HFF-Myc (cell line): ENCODE measurements around the gene PSME2.

ENCODE experiments used
- DNase-seq: peaks from one replicate; pipeline ENCODE4 v3.0.0-alpha.2; 2011; ENCODE audit warnings: low read depth; ENCODE audit errors: extremely low read depth
- H3K4me3 ChIP-seq: replicated peaks from 2 replicates; pipeline ENCODE4 v1.5.1; 2011; ENCODE audit warnings: low read depth, mild to moderate bottlenecking, control low read depth, low read length
- TF ChIP-seq, protein P1 (sequence below): IDR thresholded peaks from 2 replicates; pipeline ENCODE4 v1.5.1; 2012; ENCODE audit warnings: mild to moderate bottlenecking, low read depth, low read length, control low read depth; ENCODE audit errors: missing control alignments

PSME2 gene

DNA sequence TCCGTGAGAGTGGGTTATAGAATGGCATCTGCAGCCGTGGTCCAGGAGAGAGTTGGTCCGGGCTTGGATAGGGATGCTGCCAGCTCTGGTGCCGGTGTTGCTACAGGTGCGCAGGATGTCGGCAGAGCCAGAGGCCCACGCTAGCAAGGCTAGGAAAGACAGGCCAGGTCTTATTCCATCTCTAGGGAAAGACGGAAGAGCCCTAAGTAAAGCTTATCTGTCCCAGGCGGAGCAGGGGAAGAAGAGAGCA lies 10.9 kb downstream of the PSME2 start:
- H3K4me3 ChIP-seq, result peak overlapping the region; percentile 79
- TF ChIP-seq, protein P1, sequence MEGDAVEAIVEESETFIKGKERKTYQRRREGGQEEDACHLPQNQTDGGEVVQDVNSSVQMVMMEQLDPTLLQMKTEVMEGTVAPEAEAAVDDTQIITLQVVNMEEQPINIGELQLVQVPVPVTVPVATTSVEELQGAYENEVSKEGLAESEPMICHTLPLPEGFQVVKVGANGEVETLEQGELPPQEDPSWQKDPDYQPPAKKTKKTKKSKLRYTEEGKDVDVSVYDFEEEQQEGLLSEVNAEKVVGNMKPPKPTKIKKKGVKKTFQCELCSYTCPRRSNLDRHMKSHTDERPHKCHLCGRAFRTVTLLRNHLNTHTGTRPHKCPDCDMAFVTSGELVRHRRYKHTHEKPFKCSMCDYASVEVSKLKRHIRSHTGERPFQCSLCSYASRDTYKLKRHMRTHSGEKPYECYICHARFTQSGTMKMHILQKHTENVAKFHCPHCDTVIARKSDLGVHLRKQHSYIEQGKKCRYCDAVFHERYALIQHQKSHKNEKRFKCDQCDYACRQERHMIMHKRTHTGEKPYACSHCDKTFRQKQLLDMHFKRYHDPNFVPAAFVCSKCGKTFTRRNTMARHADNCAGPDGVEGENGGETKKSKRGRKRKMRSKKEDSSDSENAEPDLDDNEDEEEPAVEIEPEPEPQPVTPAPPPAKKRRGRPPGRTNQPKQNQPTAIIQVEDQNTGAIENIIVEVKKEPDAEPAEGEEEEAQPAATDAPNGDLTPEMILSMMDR, result no peak
- DNase-seq, result no peak

DNA sequence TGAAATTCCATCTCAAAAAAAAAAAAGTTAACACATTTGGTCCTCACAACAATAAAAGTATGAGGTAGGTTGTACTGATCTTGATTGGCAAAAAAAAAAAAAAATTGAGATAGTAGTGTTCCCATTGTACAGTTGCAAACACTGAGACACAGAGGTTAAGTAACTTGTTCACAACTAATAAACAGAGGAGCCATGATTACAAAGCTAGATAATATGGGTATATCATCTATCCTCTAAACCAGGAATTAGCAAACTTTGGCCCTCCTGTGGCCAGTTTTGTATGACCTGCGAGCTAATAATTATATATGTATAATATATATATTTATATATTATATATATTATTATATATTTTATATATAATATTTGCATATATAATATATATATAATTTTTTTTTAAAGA lies 12.7 kb downstream of the PSME2 start:
- TF ChIP-seq, protein P1, result no peak
- DNase-seq, result no peak
- no peak overlapping the region for H3K4me3 ChIP-seq

DNA sequence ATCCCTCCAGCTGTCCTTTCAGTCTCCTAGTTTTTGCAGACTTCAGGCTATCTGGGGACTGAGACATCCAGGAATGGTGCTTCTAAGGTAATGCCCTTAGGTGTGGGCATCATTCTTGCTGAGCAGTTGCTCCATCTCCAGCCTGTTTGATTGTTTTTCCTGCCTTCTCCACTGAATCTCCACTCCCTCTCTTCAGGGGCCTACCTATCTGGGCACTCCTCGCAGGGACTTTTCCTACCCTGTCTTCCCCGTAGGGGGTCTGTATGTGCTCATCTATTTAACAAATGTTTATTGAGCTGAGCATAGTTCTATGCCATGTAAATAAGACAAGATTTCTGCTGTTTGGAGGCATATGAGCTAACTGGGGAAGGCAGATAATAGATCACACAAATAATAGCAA lies 13.4 kb downstream of the PSME2 start:
- no peak overlapping the region for H3K4me3 ChIP-seq
- no peak for DNase-seq
- TF ChIP-seq, protein P1, result no peak

DNA sequence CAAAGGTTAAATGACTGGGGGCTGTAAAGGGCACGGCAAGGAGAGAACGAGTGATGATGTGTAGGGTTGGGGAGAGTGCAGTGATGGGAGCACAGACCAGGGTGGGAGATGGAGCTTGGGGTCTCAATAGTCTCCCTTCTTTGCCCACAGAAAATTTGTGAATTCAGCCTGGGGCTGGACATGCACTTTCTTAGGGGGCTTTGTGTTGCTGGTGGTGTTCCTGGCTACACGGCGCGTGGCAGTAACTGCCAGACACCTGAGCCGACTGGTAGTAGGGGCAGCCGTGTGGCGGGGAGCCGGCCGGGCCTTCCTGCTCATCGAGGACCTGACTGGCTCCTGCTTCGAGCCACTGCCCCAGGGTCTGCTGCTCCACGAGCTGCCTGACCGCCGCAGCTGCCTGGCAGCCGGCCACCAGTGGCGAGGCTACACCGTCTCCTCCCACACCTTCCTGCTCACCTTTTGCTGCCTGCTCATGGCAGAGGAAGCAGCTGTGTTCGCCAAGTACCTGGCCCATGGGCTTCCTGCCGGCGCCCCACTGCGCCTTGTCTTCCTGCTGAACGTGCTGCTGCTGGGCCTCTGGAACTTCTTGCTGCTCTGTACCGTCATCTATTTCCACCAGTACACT lies 14.2 kb downstream of the PSME2 start:
- no peak for DNase-seq
- no peak overlapping the region for H3K4me3 ChIP-seq
- TF ChIP-seq, protein P1, result no peak

DNA sequence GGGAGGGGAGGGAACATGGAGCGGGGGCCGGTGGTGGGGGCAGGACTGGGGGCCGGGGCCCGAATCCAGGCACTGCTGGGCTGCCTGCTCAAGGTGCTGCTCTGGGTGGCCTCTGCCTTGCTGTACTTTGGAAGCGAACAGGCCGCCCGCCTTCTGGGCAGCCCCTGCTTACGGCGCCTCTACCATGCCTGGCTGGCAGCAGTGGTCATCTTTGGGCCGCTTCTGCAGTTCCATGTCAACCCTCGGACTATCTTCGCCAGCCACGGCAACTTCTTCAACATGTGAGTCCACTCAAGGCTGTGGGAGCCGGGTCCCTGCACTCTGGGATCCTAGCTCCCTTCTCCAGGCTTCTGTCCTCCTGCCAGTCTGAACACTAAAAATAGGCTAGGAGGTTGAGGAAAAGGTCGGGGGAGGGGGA lies 14.9 kb downstream of the PSME2 start:
- H3K4me3 ChIP-seq, result no peak overlapping the region
- no peak for DNase-seq

DNA sequence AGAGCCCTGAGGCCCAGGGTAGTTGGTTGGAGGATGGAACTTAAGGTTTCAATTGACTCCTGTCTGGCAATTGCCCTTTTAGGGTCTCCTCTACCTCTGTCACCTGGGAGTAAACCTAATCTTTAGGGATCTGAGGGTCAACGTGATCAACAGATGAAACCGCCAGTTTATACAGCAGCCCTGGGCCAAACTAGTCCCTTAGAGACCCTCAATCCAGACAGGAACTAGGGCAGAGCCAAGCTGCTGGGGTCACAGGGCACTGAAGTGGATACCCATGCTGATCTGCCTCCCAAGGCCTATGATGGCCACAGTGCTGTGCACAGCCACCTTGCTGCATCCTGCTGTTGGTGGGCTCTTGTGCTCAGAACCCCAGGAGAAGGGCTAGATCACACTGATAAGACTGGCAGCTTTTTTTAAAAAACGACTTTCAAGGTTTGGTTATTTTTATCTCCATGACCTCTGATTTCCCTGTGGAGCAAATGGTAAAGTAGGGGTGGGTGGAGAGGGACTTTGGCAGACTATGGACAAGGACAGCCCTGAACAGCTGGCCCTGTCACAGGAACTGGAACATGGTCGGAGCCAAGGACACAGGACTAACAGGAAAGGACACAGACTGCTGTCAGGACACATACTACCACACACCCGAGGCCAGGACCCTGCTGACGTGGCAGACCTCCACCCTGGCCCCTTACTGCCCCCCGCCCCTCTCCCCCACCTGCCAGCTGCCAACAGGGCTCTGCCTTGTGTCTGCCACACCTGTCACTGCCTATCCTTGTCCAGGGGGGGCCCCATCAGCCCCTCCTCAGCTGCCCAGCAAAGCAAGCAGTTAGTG lies 15.5 kb downstream of the PSME2 start:
- no peak for DNase-seq
- H3K4me3 ChIP-seq, result no peak overlapping the region
- TF ChIP-seq, protein P1, result no peak

More for the DNA sequence above, 14.9 kb downstream of the PSME2 start:
- TF ChIP-seq, protein P1, result no peak
